Lung (tissue), 12 donors: ENCODE results near the gene HOXA4. TPM values are rescaled to one million over a fixed set of nuclear protein-coding genes. Genes with fewer than 3 reads are reported as not detected.

Experiments used
- ATAC-seq: fragments of 200-7000 bp; cut with Tn5 transposase; one replicate; pipeline ENCODE4 v1.9.1; 2020; ENCODE audit warnings: moderate number of reproducible peaks; ENCODE audit not compliant: insufficient read depth, low FRiP score
- DNase-seq, 3 donors: peaks; one replicate each; pipeline ENCODE4 v3.0.0-alpha.2; 2013 to 2017
- H3K27ac ChIP-seq, 2 donors: one replicate each; pipeline ENCODE4 v1.5.1; 2013; ENCODE audit warnings: mild to moderate bottlenecking in 2 of 2, moderate library complexity in 2 of 2, control low read depth in 1 of 2, inconsistent platforms in 1 of 2, low read depth in 1 of 2, low read length in 1 of 2
- H3K27me3 ChIP-seq, 3 donors: one replicate each; pipeline ENCODE4 v1.5.1; 2013; ENCODE audit warnings: low read length in 2 of 3; ENCODE audit not compliant: control insufficient read depth in 3 of 3, insufficient read depth in 3 of 3
- H3K36me3 ChIP-seq, 4 donors: one replicate each; pipeline ENCODE4 v1.5.1; 2013; ENCODE audit warnings: low read length in 4 of 4, mild to moderate bottlenecking in 1 of 4, moderate library complexity in 1 of 4; ENCODE audit not compliant: control insufficient read depth in 4 of 4, insufficient read depth in 4 of 4
- H3K4me1 ChIP-seq, 5 donors: one replicate each; pipeline ENCODE4 v1.5.1; 2013; ENCODE audit warnings: low read length in 5 of 5, mild to moderate bottlenecking in 2 of 5, moderate library complexity in 1 of 5; ENCODE audit not compliant: control insufficient read depth in 5 of 5, insufficient read depth in 5 of 5
- H3K4me3 ChIP-seq: one replicate; pipeline ENCODE4 v1.5.1; 2013; ENCODE audit warnings: mild to moderate bottlenecking, control low read depth, moderate library complexity
- H3K9ac ChIP-seq, 2 donors: one replicate each; pipeline ENCODE4 v1.5.1; 2013; ENCODE audit warnings: low read length in 2 of 2, control low read depth in 1 of 2; ENCODE audit not compliant: insufficient read depth in 1 of 2
- H3K9me3 ChIP-seq, 4 donors: one replicate each; pipeline ENCODE4 v1.5.1; 2013; ENCODE audit warnings: low read length in 3 of 4, mild to moderate bottlenecking in 1 of 4, moderate library complexity in 1 of 4; ENCODE audit not compliant: control insufficient read depth in 4 of 4, insufficient read depth in 3 of 4
- WGBS, 2 donors: extraction: QIAGEN DNeasy Blood & Tissue Kit; methylation state at CpG; one replicate each; pipeline ENCODE4 v1.1.7; 2013; 5-methylcytosine and 5-hydroxymethylcytosine counted together
- polyA plus RNA-seq, 2 donors: library from polyadenylated mRNA; stranded (reverse); fragments of 200-250 nt; gene quantifications; one replicate each; pipeline ENCODE4 v1.2.1, GENCODE V29; 2013
- total RNA-seq, 2 donors: library from RNA; depleted of rRNA in 1 of 2; stranded (reverse); fragments of >200 nt in 1 of 2; gene quantifications; one replicate each; pipeline ENCODE4 v1.2.1, GENCODE V29; 2014 to 2021
- TF ChIP-seq, protein P1 (sequence below): IDR thresholded peaks from 2 replicates; pipeline ENCODE4 v1.5.1; 2012; ENCODE audit warnings: mild to moderate bottlenecking; ENCODE audit errors: control extremely low read depth, extremely low read depth
- donor health status: control.
- donor health status: control.
- donor health status: Bipolar disorder and iron deficiency.
- donor health status: healthy.
- donor health status: DM: yes; HTN: yes; CAD: no.

The HOXA4 gene
- total and polyA plus RNA-seq, 4 donors = 2.7 to 6.0 (median 4.1) TPM

DNA sequence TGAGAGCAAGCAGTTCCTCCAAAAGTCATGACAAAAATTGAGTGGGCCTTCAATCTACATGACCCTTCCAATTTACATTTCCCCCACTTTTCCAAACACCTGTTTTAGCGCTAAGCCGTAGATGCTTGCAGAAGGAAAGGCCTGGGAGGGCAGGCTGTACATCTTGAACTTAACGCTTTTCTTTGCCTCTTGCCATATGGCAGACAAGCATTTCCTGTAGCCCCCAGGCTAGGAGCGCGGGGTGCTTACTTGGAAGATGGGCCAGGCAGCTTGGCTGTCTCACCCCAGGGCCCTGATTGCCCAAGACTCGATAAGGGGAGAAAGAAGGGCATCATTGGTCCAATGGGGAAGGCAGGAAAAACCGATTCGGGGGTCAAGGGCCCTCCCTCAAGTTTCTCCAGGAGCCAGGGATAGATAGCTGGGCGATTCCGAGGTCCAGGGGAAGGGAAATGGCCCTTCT is 41.8 kb upstream of the HOXA4 start:
- TF ChIP-seq, protein P1, sequence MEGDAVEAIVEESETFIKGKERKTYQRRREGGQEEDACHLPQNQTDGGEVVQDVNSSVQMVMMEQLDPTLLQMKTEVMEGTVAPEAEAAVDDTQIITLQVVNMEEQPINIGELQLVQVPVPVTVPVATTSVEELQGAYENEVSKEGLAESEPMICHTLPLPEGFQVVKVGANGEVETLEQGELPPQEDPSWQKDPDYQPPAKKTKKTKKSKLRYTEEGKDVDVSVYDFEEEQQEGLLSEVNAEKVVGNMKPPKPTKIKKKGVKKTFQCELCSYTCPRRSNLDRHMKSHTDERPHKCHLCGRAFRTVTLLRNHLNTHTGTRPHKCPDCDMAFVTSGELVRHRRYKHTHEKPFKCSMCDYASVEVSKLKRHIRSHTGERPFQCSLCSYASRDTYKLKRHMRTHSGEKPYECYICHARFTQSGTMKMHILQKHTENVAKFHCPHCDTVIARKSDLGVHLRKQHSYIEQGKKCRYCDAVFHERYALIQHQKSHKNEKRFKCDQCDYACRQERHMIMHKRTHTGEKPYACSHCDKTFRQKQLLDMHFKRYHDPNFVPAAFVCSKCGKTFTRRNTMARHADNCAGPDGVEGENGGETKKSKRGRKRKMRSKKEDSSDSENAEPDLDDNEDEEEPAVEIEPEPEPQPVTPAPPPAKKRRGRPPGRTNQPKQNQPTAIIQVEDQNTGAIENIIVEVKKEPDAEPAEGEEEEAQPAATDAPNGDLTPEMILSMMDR = no peak
- ATAC-seq = no peak

GRCh38 chr7:27171637-27172314 is 41.2 kb upstream of the HOXA4 start:
- H3K4me3 ChIP-seq = no peak overlapping the region

More for the DNA sequence above, 41.8 kb upstream of the HOXA4 start:
- no peak overlapping the region for H3K27ac ChIP-seq
- no peak overlapping the region for H3K9ac ChIP-seq
- H3K36me3 ChIP-seq = no peaks in the 10 kb centered on the region
- peaks cover 0 to 24% (median 7%) of the 10 kb centered on the region in 5 donors for H3K4me1 ChIP-seq
- H3K9me3 ChIP-seq = peaks cover 0 to 19% (median 0%) of the 10 kb centered on the region in 4 donors
- peak in 1 of 3 donors; percentile 23 for DNase-seq
- WGBS, 2 donors = 4 to 13% methylated on average over 10 of the region's 10 CpGs
- peaks cover 29 to 91% (median 78%) of the 10 kb centered on the region in 3 donors for H3K27me3 ChIP-seq
- H3K4me3 ChIP-seq = no peak overlapping the region

GRCh38 chr7:27171325-27171636 is 40.7 kb upstream of the HOXA4 start:
- Histone ChIP-seq H3K4me3 (no peak overlapping the region), H3K9me3 (peaks cover 0 to 17% (median 0%) of the 10 kb centered on the region in 4 donors), H3K4me1 (peaks cover 0 to 26% (median 7%) of the 10 kb centered on the region in 5 donors), H3K27ac (no peak overlapping the region), H3K9ac (no peak overlapping the region), H3K27me3 (peaks cover 27 to 91% (median 78%) of the 10 kb centered on the region in 3 donors), H3K36me3 (no peaks in the 10 kb centered on the region)
- WGBS, 2 donors = 13% methylated on average over 8 of the region's 8 CpGs
- TF ChIP-seq, protein P1 = no peak
- no peak for ATAC-seq
- no peak for DNase-seq

More at GRCh38 chr7:27171637-27172314, 41.2 kb upstream of the HOXA4 start:
- Histone ChIP-seq H3K36me3 (no peaks in the 10 kb centered on the region), H3K27ac (no peak overlapping the region), H3K27me3 (peaks cover 29 to 91% (median 78%) of the 10 kb centered on the region in 3 donors), H3K9ac (no peak overlapping the region), H3K9me3 (peaks cover 0 to 17% (median 0%) of the 10 kb centered on the region in 4 donors), H3K4me1 (peaks cover 0 to 25% (median 7%) of the 10 kb centered on the region in 5 donors)
- 6 to 12% methylated on average over 30 of the region's 30 CpGs for WGBS, 2 donors
- DNase-seq = no peak
- TF ChIP-seq, protein P1 = no peak
- ATAC-seq = no peak
